BLaER1 treated with 17β-estradiol and CSF1 and Interleukin-3, amounts not matched to agents 10 nM and 100 nM (cell line): ENCODE results near the gene DACH1.
"Not testable (repeated sequence)": the region's sequence is repeated elsewhere in the genome, so short reads cannot be mapped to it uniquely, and the experiment has no call there.

Source experiments
- H3K27ac ChIP-seq, 11 experiments: shearing (Covaris generic); formaldehyde crosslinking; 2 replicates each; pipeline ENCODE4 v1.8.1; 2022
- H3K27me3 ChIP-seq, 11 experiments: shearing (Covaris generic); formaldehyde crosslinking; 2 replicates each; pipeline ENCODE4 v1.8.1; 2022
- H3K36me3 ChIP-seq, 11 experiments: shearing (Covaris generic); formaldehyde crosslinking; 2 replicates each; pipeline ENCODE4 v1.8.1; 2022
- H3K4me1 ChIP-seq, 10 experiments: shearing (Covaris generic); formaldehyde crosslinking; 2 replicates each; pipeline ENCODE4 v1.8.1; 2022
- H3K4me2 ChIP-seq, 11 experiments: shearing (Covaris generic); formaldehyde crosslinking; 2 replicates each; pipeline ENCODE4 v1.8.1; 2022
- H3K4me3 ChIP-seq, 10 experiments: shearing (Covaris generic); formaldehyde crosslinking; 2 replicates each; pipeline ENCODE4 v1.8.1; 2022
- H3K9ac ChIP-seq, 11 experiments: shearing (Covaris generic); formaldehyde crosslinking; 2 replicates each; pipeline ENCODE4 v1.8.1; 2022
- H3K9me3 ChIP-seq, 11 experiments: shearing (Covaris generic); formaldehyde crosslinking; replicated peaks in 1 of 11; 2 replicates each; pipeline ENCODE4 v1.8.1; 2022
- H4K20me1 ChIP-seq, 11 experiments: shearing (Covaris generic); formaldehyde crosslinking; 2 replicates each; pipeline ENCODE4 v1.8.1; 2022
- Cebpa-rat ChIP-seq, 11 experiments: shearing (Covaris generic); IDR thresholded peaks; 2 replicates each; pipeline ENCODE4 v1.8.1; 2022

Gene DACH1

DNA sequence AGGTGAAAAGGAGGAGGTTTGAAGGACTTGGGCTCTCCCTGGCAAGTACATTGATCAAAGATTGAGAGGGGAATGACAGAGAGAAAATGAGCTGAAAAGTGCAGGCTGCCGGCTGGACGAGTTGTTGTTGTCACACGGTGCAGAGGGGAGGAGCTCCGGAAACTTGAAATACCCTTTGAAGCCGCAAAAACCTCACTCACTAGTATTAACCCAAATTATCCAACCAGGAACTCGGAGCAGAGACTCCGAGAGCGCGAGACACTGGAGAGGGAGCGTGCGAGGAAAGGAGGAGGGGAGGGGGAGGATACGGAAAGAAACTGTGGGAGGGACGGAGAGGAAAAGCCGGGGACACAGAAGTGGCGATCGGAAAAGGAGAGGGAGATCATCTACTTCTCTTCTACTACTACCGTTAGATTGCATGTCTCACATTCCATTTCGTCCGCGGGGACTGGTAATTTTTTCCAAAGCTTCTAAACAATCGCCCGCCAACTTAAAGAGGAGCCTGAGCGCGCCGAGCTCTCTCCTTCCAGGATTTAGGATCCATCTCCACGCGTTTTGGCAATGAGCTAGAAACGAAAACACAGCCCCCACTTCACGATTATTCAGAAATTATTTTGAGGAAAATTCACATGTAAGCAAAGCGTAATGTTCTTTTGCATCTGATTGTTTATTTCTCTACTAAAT is at the start of gene DACH1:
Gene DACH1 (minus strand): TSS at position 74 of the 684 bp plus-strand sequence.
- H3K36me3 ChIP-seq, result no peaks in the 10 kb centered on the region
- peaks cover 0 to 27% (median 11%) of the 10 kb centered on the region in 11 experiments; a peak in 9 of 22 replicates for H4K20me1 ChIP-seq
- peak within 1 kb of the TSS; percentile 40 to 59 (median 52); a peak in 18 of 22 replicates for H3K9ac ChIP-seq
- no peak for TF ChIP-seq Cebpa-rat (IDR thresholded peaks at IDR 0.05)
- peaks cover 7 to 19% (median 15%) of the 10 kb centered on the region in 10 experiments; a peak in 18 of 20 replicates for H3K4me1 ChIP-seq
- H3K4me3 ChIP-seq, result peak within 1 kb of the TSS; percentile 57 to 78 (median 70)
- H3K27ac ChIP-seq, result no peak within 1 kb of the TSS
- H3K9me3 ChIP-seq, result peaks cover 0 to 17% (median 12%) of the 10 kb centered on the region in 11 experiments; a peak in 13 of 22 replicates
- H3K4me2 ChIP-seq, result peak within 1 kb of the TSS; percentile 95 to 100 (median 99)
- H3K27me3 ChIP-seq, result peaks cover 79 to 93% (median 83%) of the 10 kb centered on the region in 11 experiments

DNA sequence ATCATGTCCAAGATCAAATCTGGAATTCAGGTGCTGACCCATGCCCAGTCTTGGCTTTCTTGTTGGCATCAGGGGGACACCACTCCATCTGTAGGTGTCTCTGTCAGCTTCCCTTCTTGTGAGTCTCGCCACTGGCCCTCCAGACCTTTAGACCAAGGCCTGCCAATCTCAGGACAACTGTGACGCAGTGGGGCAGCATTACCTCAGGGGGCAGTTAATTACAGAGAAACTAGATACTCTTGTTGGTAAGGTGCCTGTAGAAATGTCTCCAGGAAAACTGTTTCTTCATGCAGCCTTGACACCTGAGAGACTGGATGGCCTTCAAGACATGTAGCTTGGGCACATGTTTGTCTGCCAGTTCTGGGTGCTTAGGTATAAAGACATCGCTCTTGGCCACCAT is 46.7 kb upstream of the DACH1 start:
- Histone ChIP-seq H3K9ac (no peak overlapping the region), H3K4me1 (no peaks in the 10 kb centered on the region), H3K9me3 (no peaks in the 10 kb centered on the region), H4K20me1 (no peaks in the 10 kb centered on the region), H3K4me3 (no peak overlapping the region), H3K27me3 (no peaks in the 10 kb centered on the region), H3K4me2 (no peak overlapping the region), H3K27ac (no peak overlapping the region), H3K36me3 (no peaks in the 10 kb centered on the region)
- TF ChIP-seq Cebpa-rat (IDR thresholded peaks at IDR 0.05), result no peak

DNA sequence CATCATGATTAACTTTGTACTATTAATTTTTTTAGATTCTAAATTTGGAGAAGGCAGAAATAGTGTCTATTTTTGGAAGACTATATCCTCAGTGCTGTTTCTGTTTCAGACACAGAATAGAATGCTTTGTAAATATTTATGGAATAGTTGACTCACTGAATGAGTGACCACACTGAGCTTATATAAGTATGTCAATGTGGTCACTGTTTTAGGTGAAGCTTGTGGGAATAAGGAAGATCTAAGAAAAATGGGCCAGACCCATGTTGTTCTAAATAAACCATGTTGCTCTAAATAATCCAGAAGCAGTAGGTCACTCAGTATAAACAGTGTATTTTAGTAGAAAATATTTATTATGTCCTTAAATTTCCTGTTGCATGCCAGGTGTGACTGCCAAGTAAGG is 45.5 kb upstream of the DACH1 start:
- Histone ChIP-seq H3K4me2 (no peak overlapping the region), H3K27ac (no peak overlapping the region), H3K27me3 (no peaks in the 10 kb centered on the region), H3K9me3 (no peaks in the 10 kb centered on the region), H3K4me3 (no peak overlapping the region), H3K9ac (no peak overlapping the region), H3K4me1 (no peaks in the 10 kb centered on the region), H4K20me1 (no peaks in the 10 kb centered on the region), H3K36me3 (no peaks in the 10 kb centered on the region)
- no peak for TF ChIP-seq Cebpa-rat (IDR thresholded peaks at IDR 0.05)

DNA sequence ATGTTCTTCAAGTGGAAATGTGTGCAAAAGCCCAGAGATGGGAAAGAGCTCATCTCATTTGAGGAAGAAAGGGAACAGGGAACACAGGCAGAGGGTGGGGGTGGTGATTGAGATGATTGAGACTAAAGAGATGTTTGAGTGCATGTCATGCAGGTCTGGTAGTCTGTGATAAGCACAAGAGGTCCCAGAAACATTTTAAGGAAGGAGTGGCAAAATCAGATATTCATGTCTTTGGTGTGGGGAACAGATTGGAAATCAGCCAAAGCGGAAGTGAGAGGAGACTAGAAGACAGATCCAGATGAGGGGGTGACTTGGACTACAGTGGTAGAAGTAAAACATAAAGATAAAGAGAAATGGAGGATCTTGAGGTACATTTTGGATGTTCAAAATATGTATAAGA is 39.4 kb upstream of the DACH1 start:
- no peak overlapping the region for H3K27ac ChIP-seq
- no peaks in the 10 kb centered on the region for H4K20me1 ChIP-seq
- no peak overlapping the region for H3K4me2 ChIP-seq
- H3K9ac ChIP-seq, result no peak overlapping the region
- H3K9me3 ChIP-seq, result no peaks in the 10 kb centered on the region
- no peaks in the 10 kb centered on the region for H3K4me1 ChIP-seq
- H3K4me3 ChIP-seq, result no peak overlapping the region
- no peak for TF ChIP-seq Cebpa-rat (IDR thresholded peaks at IDR 0.05)
- no peaks in the 10 kb centered on the region for H3K36me3 ChIP-seq
- H3K27me3 ChIP-seq, result no peaks in the 10 kb centered on the region

DNA sequence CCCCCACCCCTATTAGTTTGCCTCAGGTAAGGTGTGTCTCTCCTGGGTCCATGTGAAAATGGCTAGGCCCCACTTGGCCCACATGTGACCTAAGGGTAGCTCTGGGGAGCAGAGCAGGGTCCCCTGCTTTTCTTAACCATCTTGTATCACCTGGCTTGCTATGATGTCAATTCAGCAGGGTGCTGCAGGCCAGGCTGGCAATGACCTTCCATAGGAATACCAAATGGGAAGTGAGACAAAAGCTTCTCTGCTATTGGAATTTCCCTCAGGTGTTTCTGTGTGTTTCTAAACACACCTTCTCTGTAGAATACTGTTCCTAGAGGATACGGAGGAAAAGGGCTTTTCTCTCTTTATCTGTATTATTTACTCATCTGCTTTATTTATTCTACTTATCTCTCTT is 35.7 kb upstream of the DACH1 start:
- H3K27me3 ChIP-seq, result no peaks in the 10 kb centered on the region
- H3K9me3 ChIP-seq, result no peaks in the 10 kb centered on the region
- no peak overlapping the region for H3K27ac ChIP-seq
- H3K9ac ChIP-seq, result no peak overlapping the region
- TF ChIP-seq Cebpa-rat (IDR thresholded peaks at IDR 0.05), result no peak
- H3K4me2 ChIP-seq, result no peak overlapping the region
- H3K4me1 ChIP-seq, result no peaks in the 10 kb centered on the region
- no peaks in the 10 kb centered on the region for H3K36me3 ChIP-seq
- no peaks in the 10 kb centered on the region for H4K20me1 ChIP-seq
- H3K4me3 ChIP-seq, result no peak overlapping the region

DNA sequence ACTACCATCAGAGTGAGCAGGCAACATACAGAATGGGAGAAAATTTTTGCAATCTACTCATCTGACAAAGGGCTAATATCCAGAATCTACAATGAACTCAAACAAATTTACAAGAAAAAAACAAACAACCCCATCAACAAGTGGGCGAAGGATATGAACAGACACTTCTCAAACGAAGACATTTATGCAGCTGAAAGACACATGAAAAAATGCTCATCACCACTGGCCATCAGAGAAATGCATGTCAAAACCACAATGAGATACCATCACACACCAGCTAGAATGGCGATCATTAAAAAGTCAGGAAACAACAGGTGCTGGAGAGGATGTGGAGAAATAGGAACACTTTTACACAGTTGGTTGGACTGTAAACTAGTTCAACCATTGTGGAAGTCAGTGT is 26.5 kb upstream of the DACH1 start:
- H3K9me3 ChIP-seq, H3K4me3 ChIP-seq, H3K4me2 ChIP-seq, H3K27me3 ChIP-seq, H3K27ac ChIP-seq, H3K4me1 ChIP-seq, H4K20me1 ChIP-seq, H3K36me3 ChIP-seq, H3K9ac ChIP-seq: not testable (repeated sequence)

DNA sequence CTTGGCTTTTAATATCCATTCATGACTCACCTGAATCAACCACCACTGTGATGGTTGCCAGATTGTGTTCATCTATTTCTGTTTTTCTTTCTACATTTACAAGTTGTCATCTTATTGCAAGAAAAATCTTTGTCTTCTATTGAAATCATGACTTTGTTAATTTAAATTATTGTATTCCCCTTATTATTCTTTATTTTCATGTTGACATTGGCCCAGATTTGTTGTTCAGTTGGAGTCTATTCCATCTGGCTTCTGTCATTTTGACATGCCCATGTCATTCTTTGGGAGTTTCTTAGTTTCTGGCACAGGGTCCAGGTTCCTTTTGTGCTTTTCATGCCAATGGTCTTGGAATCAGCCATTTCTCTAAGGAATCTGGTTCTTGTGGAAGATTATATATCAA is 19.9 kb upstream of the DACH1 start:
- Histone ChIP-seq H3K9ac (no peak overlapping the region), H3K27me3 (no peaks in the 10 kb centered on the region), H3K27ac (no peak overlapping the region), H3K4me1 (no peaks in the 10 kb centered on the region), H3K4me3 (no peak overlapping the region), H3K36me3 (no peaks in the 10 kb centered on the region), H3K4me2 (no peak overlapping the region), H4K20me1 (no peaks in the 10 kb centered on the region), H3K9me3 (no peaks in the 10 kb centered on the region)
- no peak for TF ChIP-seq Cebpa-rat (IDR thresholded peaks at IDR 0.05)

DNA sequence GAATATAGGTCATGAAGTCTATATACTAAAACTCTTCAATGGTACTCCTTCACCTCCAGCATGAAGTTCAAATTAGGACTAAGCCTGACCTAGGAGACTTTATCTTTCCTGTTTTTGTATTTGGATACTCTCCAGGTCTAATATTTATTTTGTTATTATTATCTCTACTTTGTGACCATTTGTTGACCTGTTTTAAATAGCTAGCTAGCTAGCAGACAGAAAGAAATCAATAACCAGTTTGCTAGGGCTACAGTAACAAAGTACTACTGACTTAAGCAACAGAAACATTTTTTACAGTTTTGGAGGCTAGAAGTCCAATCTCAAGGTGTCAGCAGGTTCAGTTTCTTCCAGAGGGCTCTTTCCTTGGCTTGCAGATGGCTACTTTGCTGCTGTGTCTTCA is 15.1 kb upstream of the DACH1 start:
- no peak overlapping the region for H3K4me2 ChIP-seq
- no peaks in the 10 kb centered on the region for H3K9me3 ChIP-seq
- no peaks in the 10 kb centered on the region for H3K36me3 ChIP-seq
- no peak overlapping the region for H3K27ac ChIP-seq
- H3K4me1 ChIP-seq, result peaks cover 0 to 3% (median 0%) of the 10 kb centered on the region in 10 experiments; a peak in 2 of 20 replicates
- no peak for TF ChIP-seq Cebpa-rat (IDR thresholded peaks at IDR 0.05)
- H3K27me3 ChIP-seq, result no peaks in the 10 kb centered on the region
- no peak overlapping the region for H3K9ac ChIP-seq
- no peaks in the 10 kb centered on the region for H4K20me1 ChIP-seq
- H3K4me3 ChIP-seq, result no peak overlapping the region

DNA sequence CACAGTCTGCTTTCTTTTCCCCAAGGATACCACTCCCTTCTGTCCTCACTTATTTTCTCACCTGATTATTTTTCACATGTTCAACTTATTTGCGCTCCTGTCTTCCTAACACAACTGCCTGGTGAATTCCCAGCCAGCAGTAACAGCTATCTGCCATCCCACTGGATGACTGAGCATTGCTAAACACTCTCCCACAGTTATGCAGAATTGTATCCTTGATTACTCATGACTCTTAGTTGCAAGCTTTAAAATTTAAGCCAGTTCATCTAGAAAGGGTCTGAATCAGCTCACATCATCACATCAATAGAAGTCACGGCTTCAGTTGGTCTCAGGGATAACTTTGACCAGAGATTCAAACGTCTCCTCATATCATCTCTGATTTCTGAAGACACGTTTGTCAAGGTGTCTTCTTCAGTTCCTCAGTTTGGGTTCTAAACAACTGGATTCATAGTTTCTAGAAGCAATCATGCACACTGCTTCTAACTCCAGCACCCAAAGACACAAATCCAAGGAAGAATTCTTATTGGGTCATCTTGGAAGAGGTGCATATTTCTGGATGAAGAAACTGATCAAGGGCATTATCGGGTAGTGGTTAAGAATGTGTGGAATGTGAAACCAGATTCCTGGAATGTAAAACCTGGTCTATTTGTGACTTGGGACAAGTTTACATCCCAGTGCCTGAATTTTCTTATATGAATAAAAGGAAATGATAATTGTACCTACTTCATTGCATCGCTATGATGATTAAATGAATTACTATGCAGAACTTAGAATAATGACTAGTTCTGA is 13.9 kb upstream of the DACH1 start:
- no peak for TF ChIP-seq Cebpa-rat (IDR thresholded peaks at IDR 0.05)

More for the DNA sequence above, 13.9 kb upstream of the DACH1 start:
- H3K36me3 ChIP-seq, result no peaks in the 10 kb centered on the region
- no peak overlapping the region for H3K4me2 ChIP-seq
- no peaks in the 10 kb centered on the region for H3K9me3 ChIP-seq
- H3K4me3 ChIP-seq, result no peak overlapping the region
- no peak overlapping the region for H3K9ac ChIP-seq
- peaks cover 0 to 3% (median 0%) of the 10 kb centered on the region in 10 experiments; a peak in 2 of 20 replicates for H3K4me1 ChIP-seq
- H4K20me1 ChIP-seq, result no peaks in the 10 kb centered on the region
- no peaks in the 10 kb centered on the region for H3K27me3 ChIP-seq
- no peak overlapping the region for H3K27ac ChIP-seq
